Osteocyte (in vitro differentiated cells): Measurements from ENCODE around the gene MAPT. TPM values are rescaled to one million over a fixed set of nuclear protein-coding genes. Genes with fewer than 3 reads are reported as not detected.

Source experiments
- DNase-seq: peaks from one replicate; pipeline ENCODE4 v3.0.0; 2021; ENCODE audit warnings: mixed read lengths; ENCODE audit not compliant: unreplicated experiment; ENCODE audit errors: extremely low spot score
- H3K27ac Mint-ChIP-seq: one replicate; pipeline ENCODE4 v1.8.0; 2021; ENCODE audit warnings: mild to moderate bottlenecking, mixed read lengths; ENCODE audit not compliant: unreplicated experiment
- H3K27me3 Mint-ChIP-seq: one replicate; pipeline ENCODE4 v1.8.0; 2021; ENCODE audit warnings: mixed read lengths; ENCODE audit not compliant: unreplicated experiment
- H3K36me3 Mint-ChIP-seq: one replicate; pipeline ENCODE4 v1.8.0; 2021; ENCODE audit warnings: mixed read lengths; ENCODE audit not compliant: unreplicated experiment
- H3K4me1 Mint-ChIP-seq: one replicate; pipeline ENCODE4 v1.8.0; 2021; ENCODE audit warnings: mixed read lengths; ENCODE audit not compliant: unreplicated experiment
- H3K4me3 Mint-ChIP-seq: one replicate; pipeline ENCODE4 v1.8.0; 2021; ENCODE audit warnings: mild to moderate bottlenecking, moderate library complexity, mixed read lengths; ENCODE audit not compliant: unreplicated experiment
- H3K9me3 Mint-ChIP-seq: one replicate; pipeline ENCODE4 v1.8.0; 2021; ENCODE audit warnings: mixed read lengths; ENCODE audit not compliant: unreplicated experiment
- CTCF ChIP-seq: fragments of 200-600 bp; sonication (generic); IDR thresholded peaks from 2 replicates; pipeline ENCODE4 v1.5.0; 2021; ENCODE audit warnings: antibody characterized with exemption, mild to moderate bottlenecking, moderate library complexity
- total RNA-seq: library from RNA; stranded (reverse); gene quantifications from 2 replicates; pipeline ENCODE4 v1.2.1, GENCODE V29; 2021

Gene MAPT
- total RNA-seq, 1 donor from 2014 or later: 1.6 TPM

GRCh38 chr17:46036491-46036890, 142.1 kb downstream of the MAPT start:
- no peak for TF ChIP-seq CTCF
- Mint-ChIP-seq H3K4me3 (no peak overlapping the region), H3K4me1 (no peaks in the 10 kb centered on the region), H3K36me3 (peaks cover 47% of the 10 kb centered on the region), H3K27me3 (no peaks in the 10 kb centered on the region), H3K27ac (no peak overlapping the region), H3K9me3 (no peaks in the 10 kb centered on the region)
- no peak for DNase-seq

DNA sequence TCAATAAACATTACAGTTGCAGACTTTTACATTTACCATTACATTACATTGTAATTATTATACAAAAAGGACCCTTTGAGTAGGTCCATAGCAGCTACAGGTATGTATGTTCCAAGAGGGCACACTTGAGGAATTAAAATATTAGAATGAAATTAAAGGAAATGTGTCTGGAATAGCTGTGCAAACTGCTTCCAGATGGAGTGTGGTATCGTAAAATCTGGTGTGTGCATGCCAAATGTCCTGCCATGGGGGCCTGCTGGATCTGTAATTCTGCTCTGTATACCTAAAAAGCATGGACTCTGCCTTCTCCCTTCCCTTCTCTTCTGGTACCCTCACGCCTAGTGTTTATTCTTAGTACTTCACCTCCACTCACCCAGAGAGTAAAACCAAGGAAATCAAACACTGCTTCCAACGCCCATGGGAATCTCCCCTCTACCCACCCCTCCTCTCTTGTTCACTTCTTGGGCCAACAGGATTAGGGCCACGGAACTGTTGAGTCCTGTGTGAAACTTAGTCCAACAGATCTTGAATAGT, 143.4 kb downstream of the MAPT start:
- no peak for DNase-seq
- Mint-ChIP-seq H3K27ac (no peak overlapping the region), H3K36me3 (peaks cover 42% of the 10 kb centered on the region), H3K9me3 (no peaks in the 10 kb centered on the region), H3K4me3 (no peak overlapping the region), H3K27me3 (no peaks in the 10 kb centered on the region), H3K4me1 (no peaks in the 10 kb centered on the region)
- TF ChIP-seq CTCF: no peak

- no peaks in the 10 kb centered on the region for H3K27me3 Mint-ChIP-seq
- no peaks in the 10 kb centered on the region for H3K4me1 Mint-ChIP-seq
- no peak for TF ChIP-seq CTCF
- H3K4me3 Mint-ChIP-seq: no peak overlapping the region
- peaks cover 38% of the 10 kb centered on the region for H3K36me3 Mint-ChIP-seq
- H3K27ac Mint-ChIP-seq: no peak overlapping the region
- H3K9me3 Mint-ChIP-seq: no peaks in the 10 kb centered on the region
- DNase-seq: no peak
Observed at GRCh38 chr17:46038414-46038813, 144.1 kb downstream of the MAPT start.

DNA sequence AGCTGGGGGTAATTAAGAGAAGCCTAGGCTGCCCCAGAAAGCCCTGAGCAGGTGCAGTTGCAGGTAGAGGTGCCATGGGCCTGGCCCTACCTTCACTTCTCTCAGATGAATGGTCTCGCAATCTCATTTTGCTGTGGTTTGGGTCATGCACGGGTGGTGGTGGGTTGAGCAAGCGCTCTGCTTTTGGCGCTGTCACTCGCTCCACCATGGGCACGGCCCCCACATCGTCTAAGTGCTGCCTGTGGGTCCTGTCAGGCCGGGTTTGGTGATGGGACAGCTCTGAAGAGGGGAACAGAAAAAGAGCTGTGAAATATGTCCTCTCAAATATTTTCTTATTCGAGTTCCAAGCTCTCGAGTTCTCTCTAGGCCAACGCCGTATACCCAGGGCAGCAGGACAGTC, 144.6 kb downstream of the MAPT start:
- no peak for DNase-seq
- H3K4me3 Mint-ChIP-seq: no peak overlapping the region
- no peak overlapping the region for H3K27ac Mint-ChIP-seq
- no peaks in the 10 kb centered on the region for H3K9me3 Mint-ChIP-seq
- peaks cover 4% of the 10 kb centered on the region for H3K4me1 Mint-ChIP-seq
- H3K27me3 Mint-ChIP-seq: no peaks in the 10 kb centered on the region
- H3K36me3 Mint-ChIP-seq: peaks cover 39% of the 10 kb centered on the region
- no peak for TF ChIP-seq CTCF

DNA sequence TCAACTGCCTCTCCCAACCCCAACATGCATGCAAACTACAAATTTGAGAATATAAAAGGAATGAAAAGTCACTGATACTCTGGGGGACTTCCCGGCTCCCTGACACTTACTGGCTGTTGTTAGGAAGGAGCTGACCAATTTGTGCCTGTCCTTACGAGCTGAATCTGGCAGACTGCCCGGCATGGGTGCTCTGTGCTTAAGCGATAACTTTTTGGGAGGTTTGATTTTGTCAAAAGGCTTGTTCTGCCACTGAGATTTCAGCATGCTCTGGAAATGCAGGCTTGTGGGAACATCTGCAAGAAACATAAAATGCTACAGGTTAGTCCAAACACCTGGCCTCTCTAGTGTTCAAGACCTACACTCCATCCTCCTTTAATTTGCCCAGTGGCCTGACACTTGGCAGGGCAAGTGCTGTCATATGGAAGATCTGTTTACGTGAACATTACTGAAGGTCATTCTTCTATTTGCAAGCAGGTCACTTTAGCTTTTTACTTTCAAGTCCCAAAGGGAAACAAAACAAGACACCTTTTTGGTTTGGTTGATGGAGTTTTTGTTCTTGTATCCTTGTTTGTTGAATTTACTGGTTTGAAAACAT, 145.3 kb downstream of the MAPT start:
- no peak overlapping the region for H3K27ac Mint-ChIP-seq
- no peak for DNase-seq
- H3K4me3 Mint-ChIP-seq: no peak overlapping the region
- H3K9me3 Mint-ChIP-seq: no peaks in the 10 kb centered on the region
- TF ChIP-seq CTCF: no peak
- peaks cover 32% of the 10 kb centered on the region for H3K36me3 Mint-ChIP-seq
- no peaks in the 10 kb centered on the region for H3K27me3 Mint-ChIP-seq
- H3K4me1 Mint-ChIP-seq: peaks cover 6% of the 10 kb centered on the region
